ENCODE results near the gene BPIFB2. TPM values are rescaled to one million over a fixed set of nuclear protein-coding genes. Genes with fewer than 3 reads are reported as not detected.

The BPIFB2 gene
- total and polyA plus RNA-seq, 2 donors, result not detected

GRCh38 chr20:33012327-33013189, 5.1 kb downstream of the BPIFB2 start:
- Histone ChIP-seq H3K4me1 (ENCODE audit: insufficient read depth) (no peaks in the 10 kb centered on the region), H3K27ac (ENCODE audit: low read depth) (no peak overlapping the region), H3K4me3 (ENCODE audit: low read depth, low read length) (no peak overlapping the region), H3K36me3 (ENCODE audit: insufficient read depth) (no peaks in the 10 kb centered on the region)
- DNase-seq (ENCODE audit: extremely low spot score), result no peak
- WGBS, result 80% methylated on average over 15 of the region's 15 CpGs

GRCh38 chr20:33013701-33014326, 6.3 kb downstream of the BPIFB2 start:
- Histone ChIP-seq H3K4me1 (ENCODE audit: insufficient read depth) (no peaks in the 10 kb centered on the region), H3K4me3 (ENCODE audit: low read depth, low read length) (no peak overlapping the region), H3K27ac (ENCODE audit: low read depth) (no peak overlapping the region), H3K36me3 (ENCODE audit: insufficient read depth) (no peaks in the 10 kb centered on the region)
- DNase-seq (ENCODE audit: extremely low spot score), result no peak
- 69% methylated on average over 12 of the region's 12 CpGs for WGBS

- no peak overlapping the region for H3K4me3 ChIP-seq (ENCODE audit: low read depth, low read length)
- no peaks in the 10 kb centered on the region for H3K36me3 ChIP-seq (ENCODE audit: insufficient read depth)
- H3K4me1 ChIP-seq (ENCODE audit: insufficient read depth), result no peaks in the 10 kb centered on the region
- 49% methylated on average over 16 of the region's 16 CpGs for WGBS
- no peak overlapping the region for H3K27ac ChIP-seq (ENCODE audit: low read depth)
- DNase-seq (ENCODE audit: extremely low spot score), result no peak
Observed at GRCh38 chr20:33014336-33015113, 7.0 kb downstream of the BPIFB2 start.

DNA sequence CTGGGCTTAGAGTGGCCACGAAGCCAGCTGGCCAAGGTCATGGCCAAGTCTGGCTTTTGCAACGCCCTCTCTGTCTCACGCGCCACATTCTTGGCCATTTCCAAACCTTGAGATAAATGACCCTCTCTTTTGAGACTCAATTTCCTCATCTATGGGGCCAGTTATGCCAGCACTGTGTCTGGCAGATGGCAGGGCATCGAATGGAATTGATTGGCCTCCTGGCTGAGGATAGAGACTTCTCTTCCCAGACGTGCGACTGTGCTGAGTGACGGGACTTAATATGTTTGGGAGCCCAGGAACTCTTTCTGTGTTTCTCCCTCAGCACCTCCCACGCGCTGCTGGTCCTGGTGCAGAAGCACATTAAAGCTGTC, 7.6 kb downstream of the BPIFB2 start:
- WGBS, result 74% methylated on average over 10 of the region's 10 CpGs
- Histone ChIP-seq H3K36me3 (ENCODE audit: insufficient read depth) (no peaks in the 10 kb centered on the region), H3K4me3 (ENCODE audit: low read depth, low read length) (no peak overlapping the region), H3K4me1 (ENCODE audit: insufficient read depth) (no peaks in the 10 kb centered on the region), H3K27ac (ENCODE audit: low read depth) (no peak overlapping the region)
- no peak for DNase-seq (ENCODE audit: extremely low spot score)

DNA sequence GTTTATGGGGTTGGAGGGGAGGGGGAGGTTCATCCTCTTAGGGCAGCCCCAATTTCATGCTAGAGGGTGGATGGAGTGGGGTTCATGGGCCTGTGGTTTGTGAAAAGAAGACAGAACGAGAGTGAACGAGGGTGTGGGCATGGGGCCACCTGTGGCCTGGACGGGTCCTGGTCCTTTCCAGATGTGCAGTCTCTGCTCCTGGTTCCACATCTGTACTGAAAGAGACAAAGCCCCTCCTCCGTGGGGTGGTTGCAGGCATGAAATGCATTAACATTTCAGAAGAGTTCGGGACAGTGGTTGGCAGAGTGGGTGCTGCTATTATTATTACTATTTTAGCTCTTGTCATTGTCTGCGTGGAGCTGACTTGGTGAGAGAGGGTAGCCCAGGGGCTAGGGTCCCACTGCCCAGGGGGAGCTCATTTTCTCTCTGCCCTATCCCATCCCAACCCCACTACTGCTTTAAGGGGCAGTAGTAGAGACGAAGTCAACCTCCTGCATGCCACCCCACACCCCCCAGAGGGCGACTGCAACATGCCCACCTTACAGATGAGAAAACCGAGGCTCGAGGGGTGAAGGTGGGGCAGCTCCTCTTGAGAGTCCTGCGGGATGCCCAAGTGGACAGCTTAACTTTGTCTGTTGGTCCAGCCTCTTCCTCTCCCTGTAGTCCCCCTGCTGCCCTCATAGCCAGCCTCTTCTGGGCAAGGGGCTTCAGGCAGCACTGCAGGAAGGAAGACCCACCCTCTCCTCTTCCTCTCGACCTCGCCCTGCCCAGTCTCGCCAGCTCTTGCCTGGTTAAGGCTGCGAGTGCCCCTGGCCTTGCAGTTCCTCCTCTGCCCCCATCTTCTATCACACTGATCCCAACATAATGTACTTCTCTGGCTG, 8.4 kb downstream of the BPIFB2 start:
- Histone ChIP-seq H3K27ac (ENCODE audit: low read depth) (no peak overlapping the region), H3K4me3 (ENCODE audit: low read depth, low read length) (no peak overlapping the region), H3K36me3 (ENCODE audit: insufficient read depth) (no peaks in the 10 kb centered on the region), H3K4me1 (ENCODE audit: insufficient read depth) (no peaks in the 10 kb centered on the region)
- WGBS, result 67% methylated on average over 15 of the region's 15 CpGs
- no peak for DNase-seq (ENCODE audit: extremely low spot score)

GRCh38 chr20:33016581-33017109, 9.1 kb downstream of the BPIFB2 start:
- no peak for DNase-seq (ENCODE audit: extremely low spot score)
- Histone ChIP-seq H3K4me3 (ENCODE audit: low read depth, low read length) (no peak overlapping the region), H3K36me3 (ENCODE audit: insufficient read depth) (no peaks in the 10 kb centered on the region), H3K4me1 (ENCODE audit: insufficient read depth) (no peaks in the 10 kb centered on the region), H3K27ac (ENCODE audit: low read depth) (no peak overlapping the region)
- WGBS, result 73% methylated on average over 7 of the region's 7 CpGs

- 84% methylated on average over 7 of the region's 7 CpGs for WGBS
- no peak overlapping the region for H3K4me3 ChIP-seq (ENCODE audit: low read depth, low read length)
- no peaks in the 10 kb centered on the region for H3K4me1 ChIP-seq (ENCODE audit: insufficient read depth)
- no peak overlapping the region for H3K27ac ChIP-seq (ENCODE audit: low read depth)
- H3K36me3 ChIP-seq (ENCODE audit: insufficient read depth), result no peaks in the 10 kb centered on the region
- no peak for DNase-seq (ENCODE audit: extremely low spot score)
Observed at GRCh38 chr20:33017542-33017941, 10.0 kb downstream of the BPIFB2 start.

GRCh38 chr20:33018169-33018931, 10.8 kb downstream of the BPIFB2 start:
- Histone ChIP-seq H3K27ac (ENCODE audit: low read depth) (no peak overlapping the region), H3K36me3 (ENCODE audit: insufficient read depth) (no peaks in the 10 kb centered on the region), H3K4me3 (ENCODE audit: low read depth, low read length) (no peak overlapping the region), H3K4me1 (ENCODE audit: insufficient read depth) (no peaks in the 10 kb centered on the region)
- no peak for DNase-seq (ENCODE audit: extremely low spot score)
- WGBS, result 77% methylated on average over 14 of the region's 14 CpGs

DNA sequence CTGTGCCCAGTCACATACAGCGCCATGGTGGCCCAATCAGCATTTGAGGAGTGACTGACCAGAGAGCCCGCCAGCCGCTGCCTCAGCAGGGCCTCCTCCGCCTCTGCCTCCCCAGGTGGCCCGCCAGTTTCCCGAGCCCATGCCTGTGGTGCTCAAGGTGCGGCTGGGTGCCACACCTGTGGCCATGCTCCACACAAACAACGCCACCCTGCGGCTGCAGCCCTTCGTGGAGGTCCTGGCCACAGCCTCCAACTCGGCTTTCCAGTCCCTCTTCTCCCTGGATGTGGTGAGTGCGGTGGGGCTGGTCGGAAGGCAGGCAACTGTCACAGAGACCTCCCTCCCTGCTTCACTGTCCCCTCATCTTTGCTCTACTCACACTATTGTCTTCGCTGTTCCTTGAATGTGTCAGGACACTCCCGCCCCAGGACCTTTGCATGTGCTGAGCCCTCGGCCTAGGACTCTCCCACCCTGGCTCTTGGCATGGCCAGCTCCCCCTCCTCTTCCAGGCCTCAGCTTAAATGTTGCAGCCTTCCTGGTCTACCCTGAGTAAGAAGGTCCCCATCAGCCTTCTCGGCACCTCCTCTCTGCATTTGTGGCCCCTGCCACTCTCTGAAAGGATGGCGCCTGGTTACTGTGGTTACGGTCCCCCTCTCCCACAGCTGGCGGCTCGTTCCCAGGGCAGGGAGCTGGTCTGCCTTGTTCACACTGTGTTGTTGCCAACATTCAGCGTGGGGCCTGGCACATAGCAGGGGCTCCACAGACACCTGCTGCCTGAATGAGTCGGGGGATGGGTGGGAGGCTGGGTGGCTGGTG, 12.2 kb downstream of the BPIFB2 start:
- Histone ChIP-seq H3K4me3 (ENCODE audit: low read depth, low read length) (no peak overlapping the region), H3K27ac (ENCODE audit: low read depth) (no peak overlapping the region), H3K36me3 (ENCODE audit: insufficient read depth) (no peaks in the 10 kb centered on the region), H3K4me1 (ENCODE audit: insufficient read depth) (no peaks in the 10 kb centered on the region)
- no peak for DNase-seq (ENCODE audit: extremely low spot score)
- 88% methylated on average over 23 of the region's 23 CpGs for WGBS

DNA sequence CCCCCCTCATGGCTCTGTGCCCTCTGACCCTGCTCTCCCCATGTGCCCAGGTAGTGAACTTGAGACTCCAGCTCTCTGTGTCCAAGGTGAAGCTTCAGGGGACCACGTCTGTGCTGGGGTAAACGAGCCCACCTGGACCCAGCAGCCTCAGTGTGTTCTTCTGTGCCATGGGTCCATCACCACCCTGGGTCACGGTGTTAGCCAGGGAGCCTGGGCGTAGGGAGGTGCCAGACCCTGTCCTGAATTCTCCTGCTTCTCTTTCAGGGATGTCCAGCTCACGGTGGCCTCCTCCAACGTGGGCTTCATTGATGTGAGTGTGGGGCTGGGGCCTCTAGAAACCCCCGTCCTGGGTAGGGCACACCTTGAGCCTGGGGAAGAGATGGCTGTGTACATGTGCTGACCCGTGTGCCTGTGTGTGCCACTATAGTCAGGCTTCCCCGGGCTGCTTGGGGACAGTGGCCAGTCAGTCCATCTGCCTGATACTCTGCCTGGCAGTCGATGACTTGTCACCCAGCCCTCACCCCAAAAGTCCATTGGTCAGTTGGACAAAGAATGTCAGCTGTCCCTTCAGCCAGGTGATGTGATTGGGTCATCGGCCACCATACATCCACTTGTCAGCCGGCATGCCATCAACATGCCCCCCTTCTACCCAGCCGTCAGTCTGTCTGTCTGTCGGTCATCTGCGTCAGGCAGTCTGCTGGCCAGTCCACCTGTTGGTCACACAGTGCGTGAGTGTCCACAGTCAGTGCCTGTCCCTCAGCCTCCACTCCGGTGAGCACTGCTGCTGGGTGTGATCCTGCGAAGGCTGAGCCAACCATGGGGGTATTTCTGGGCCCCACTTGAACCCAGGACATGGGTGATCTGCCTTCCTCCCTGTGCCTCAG, 13.0 kb downstream of the BPIFB2 start:
- H3K27ac ChIP-seq (ENCODE audit: low read depth), result no peak overlapping the region
- 88% methylated on average over 18 of the region's 18 CpGs for WGBS
- H3K4me3 ChIP-seq (ENCODE audit: low read depth, low read length), result no peak overlapping the region
- no peaks in the 10 kb centered on the region for H3K4me1 ChIP-seq (ENCODE audit: insufficient read depth)
- DNase-seq (ENCODE audit: extremely low spot score), result no peak
- H3K36me3 ChIP-seq (ENCODE audit: insufficient read depth), result no peaks in the 10 kb centered on the region

- no peaks in the 10 kb centered on the region for H3K4me1 ChIP-seq (ENCODE audit: insufficient read depth)
- no peaks in the 10 kb centered on the region for H3K36me3 ChIP-seq (ENCODE audit: insufficient read depth)
- no peak overlapping the region for H3K4me3 ChIP-seq (ENCODE audit: low read depth, low read length)
- no peak for DNase-seq (ENCODE audit: extremely low spot score)
- WGBS, result 64% methylated on average over 3 of the region's 3 CpGs
- H3K27ac ChIP-seq (ENCODE audit: low read depth), result no peak overlapping the region
Observed at GRCh38 chr20:33021879-33022278, 14.4 kb downstream of the BPIFB2 start.

All from urinary bladder (tissue), 4 donors.